ENCODE measurements around the gene IL1RAPL2.

DNA sequence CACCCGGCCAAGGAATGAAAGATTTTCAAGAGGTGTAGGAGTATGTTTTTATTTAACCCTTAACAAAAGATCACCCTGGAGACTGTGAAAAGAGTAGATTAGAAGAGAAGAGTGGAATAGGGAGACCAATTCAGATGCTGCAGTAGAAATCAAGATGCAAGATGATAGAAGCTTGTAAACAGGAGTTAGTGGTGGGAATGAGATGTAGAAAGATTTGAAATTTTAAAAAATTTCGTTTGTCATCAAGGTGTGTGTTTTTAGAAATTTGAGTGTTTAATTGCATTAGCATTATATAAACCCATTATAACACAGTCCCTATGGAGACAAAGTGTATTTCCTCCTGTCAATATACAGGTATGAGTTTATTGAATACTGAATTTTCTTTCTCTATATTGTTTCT is 42.1 kb upstream of the IL1RAPL2 start:
- TF ChIP-seq YY1 (IDR thresholded peaks at IDR 0.05; ENCODE audit: low read depth): no peak
- no peak for TF ChIP-seq TEAD4 (IDR thresholded peaks at IDR 0.05)
- TF ChIP-seq, protein P1, sequence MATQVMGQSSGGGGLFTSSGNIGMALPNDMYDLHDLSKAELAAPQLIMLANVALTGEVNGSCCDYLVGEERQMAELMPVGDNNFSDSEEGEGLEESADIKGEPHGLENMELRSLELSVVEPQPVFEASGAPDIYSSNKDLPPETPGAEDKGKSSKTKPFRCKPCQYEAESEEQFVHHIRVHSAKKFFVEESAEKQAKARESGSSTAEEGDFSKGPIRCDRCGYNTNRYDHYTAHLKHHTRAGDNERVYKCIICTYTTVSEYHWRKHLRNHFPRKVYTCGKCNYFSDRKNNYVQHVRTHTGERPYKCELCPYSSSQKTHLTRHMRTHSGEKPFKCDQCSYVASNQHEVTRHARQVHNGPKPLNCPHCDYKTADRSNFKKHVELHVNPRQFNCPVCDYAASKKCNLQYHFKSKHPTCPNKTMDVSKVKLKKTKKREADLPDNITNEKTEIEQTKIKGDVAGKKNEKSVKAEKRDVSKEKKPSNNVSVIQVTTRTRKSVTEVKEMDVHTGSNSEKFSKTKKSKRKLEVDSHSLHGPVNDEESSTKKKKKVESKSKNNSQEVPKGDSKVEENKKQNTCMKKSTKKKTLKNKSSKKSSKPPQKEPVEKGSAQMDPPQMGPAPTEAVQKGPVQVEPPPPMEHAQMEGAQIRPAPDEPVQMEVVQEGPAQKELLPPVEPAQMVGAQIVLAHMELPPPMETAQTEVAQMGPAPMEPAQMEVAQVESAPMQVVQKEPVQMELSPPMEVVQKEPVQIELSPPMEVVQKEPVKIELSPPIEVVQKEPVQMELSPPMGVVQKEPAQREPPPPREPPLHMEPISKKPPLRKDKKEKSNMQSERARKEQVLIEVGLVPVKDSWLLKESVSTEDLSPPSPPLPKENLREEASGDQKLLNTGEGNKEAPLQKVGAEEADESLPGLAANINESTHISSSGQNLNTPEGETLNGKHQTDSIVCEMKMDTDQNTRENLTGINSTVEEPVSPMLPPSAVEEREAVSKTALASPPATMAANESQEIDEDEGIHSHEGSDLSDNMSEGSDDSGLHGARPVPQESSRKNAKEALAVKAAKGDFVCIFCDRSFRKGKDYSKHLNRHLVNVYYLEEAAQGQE (IDR thresholded peaks at IDR 0.05; ENCODE audit: low read depth): no peak
- no peak for TF ChIP-seq CREB1 (IDR thresholded peaks at IDR 0.05; ENCODE audit: low read depth)
- no peak for TF ChIP-seq CEBPB (IDR thresholded peaks at IDR 0.05)
- TF ChIP-seq FOXM1 (IDR thresholded peaks at IDR 0.05; ENCODE audit: borderline replicate concordance, low read depth): no peak
- TF ChIP-seq NFIC (IDR thresholded peaks at IDR 0.05): no peak
- TF ChIP-seq, protein P2, sequence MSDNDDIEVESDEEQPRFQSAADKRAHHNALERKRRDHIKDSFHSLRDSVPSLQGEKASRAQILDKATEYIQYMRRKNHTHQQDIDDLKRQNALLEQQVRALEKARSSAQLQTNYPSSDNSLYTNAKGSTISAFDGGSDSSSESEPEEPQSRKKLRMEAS (IDR thresholded peaks at IDR 0.05): no peak
- no peak for TF ChIP-seq RAD21 (IDR thresholded peaks at IDR 0.05; ENCODE audit: low read depth)
- no peak for TF ChIP-seq EP300 (IDR thresholded peaks at IDR 0.05; ENCODE audit: borderline replicate concordance)
- TF ChIP-seq, protein P3, sequence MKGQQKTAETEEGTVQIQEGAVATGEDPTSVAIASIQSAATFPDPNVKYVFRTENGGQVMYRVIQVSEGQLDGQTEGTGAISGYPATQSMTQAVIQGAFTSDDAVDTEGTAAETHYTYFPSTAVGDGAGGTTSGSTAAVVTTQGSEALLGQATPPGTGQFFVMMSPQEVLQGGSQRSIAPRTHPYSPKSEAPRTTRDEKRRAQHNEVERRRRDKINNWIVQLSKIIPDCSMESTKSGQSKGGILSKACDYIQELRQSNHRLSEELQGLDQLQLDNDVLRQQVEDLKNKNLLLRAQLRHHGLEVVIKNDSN (IDR thresholded peaks at IDR 0.05): no peak
